ENCODE results near the gene NTM.

Gene NTM

DNA sequence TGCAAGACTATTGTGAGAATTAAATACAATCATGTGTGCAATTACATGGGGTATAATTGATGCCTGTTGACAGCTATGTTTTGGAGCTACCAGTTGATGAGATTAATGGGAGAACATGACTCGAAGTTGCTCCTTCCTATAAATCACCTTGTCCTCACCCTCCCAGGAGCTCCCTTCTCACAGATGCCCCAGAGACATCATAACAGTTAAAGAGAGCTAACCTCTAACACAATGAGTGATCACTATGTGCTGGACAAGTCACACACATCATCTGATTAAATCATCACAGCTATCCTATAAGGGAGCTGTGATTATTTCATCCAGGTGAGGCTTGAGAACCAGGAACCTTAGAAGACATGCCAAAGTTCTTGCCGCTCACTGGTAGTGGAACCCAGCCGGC is 394.2 kb downstream of the NTM start:
- peaks cover 56% of the 10 kb centered on the region for H3K27me3 ChIP-seq (ENCODE audit: insufficient read depth, poor library complexity, severe bottlenecking)
- H3K9me3 ChIP-seq (ENCODE audit: severe bottlenecking): no peaks in the 10 kb centered on the region
- H3K4me3 ChIP-seq (ENCODE audit: severe bottlenecking): no peak overlapping the region
- H3K36me3 ChIP-seq (ENCODE audit: low read depth): no peaks in the 10 kb centered on the region
- ATAC-seq (ENCODE audit: low read depth) (no peak), DNase-seq (ENCODE audit: low spot score) (no peak)
- TF ChIP-seq, protein P1, sequence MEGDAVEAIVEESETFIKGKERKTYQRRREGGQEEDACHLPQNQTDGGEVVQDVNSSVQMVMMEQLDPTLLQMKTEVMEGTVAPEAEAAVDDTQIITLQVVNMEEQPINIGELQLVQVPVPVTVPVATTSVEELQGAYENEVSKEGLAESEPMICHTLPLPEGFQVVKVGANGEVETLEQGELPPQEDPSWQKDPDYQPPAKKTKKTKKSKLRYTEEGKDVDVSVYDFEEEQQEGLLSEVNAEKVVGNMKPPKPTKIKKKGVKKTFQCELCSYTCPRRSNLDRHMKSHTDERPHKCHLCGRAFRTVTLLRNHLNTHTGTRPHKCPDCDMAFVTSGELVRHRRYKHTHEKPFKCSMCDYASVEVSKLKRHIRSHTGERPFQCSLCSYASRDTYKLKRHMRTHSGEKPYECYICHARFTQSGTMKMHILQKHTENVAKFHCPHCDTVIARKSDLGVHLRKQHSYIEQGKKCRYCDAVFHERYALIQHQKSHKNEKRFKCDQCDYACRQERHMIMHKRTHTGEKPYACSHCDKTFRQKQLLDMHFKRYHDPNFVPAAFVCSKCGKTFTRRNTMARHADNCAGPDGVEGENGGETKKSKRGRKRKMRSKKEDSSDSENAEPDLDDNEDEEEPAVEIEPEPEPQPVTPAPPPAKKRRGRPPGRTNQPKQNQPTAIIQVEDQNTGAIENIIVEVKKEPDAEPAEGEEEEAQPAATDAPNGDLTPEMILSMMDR (IDR thresholded peaks at IDR 0.05; ENCODE audit: poor library complexity, severe bottlenecking): no peak
- no peak overlapping the region for H3K27ac ChIP-seq (ENCODE audit: poor library complexity, severe bottlenecking)
- H3K4me1 ChIP-seq (ENCODE audit: insufficient read depth, poor library complexity, severe bottlenecking): no peaks in the 10 kb centered on the region

DNA sequence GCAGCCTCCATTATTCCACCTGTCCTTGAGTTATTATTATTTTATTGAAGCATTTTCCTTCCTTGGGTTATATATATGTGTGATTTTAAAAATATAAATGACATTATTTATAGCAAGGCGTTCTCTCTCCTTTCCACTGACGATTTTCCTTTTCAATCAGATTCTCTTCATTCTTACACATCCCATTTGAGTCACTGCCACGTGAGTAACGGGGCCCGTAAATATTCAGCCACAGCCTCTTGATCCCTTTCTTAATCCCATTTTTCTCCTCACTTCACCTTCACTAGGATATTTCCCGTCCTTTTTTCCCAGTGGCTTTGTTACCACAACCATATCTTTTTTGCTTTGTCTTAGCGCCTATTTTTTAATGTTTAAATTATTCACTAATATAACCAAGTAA is 396.2 kb downstream of the NTM start:
- TF ChIP-seq, protein P1 (IDR thresholded peaks at IDR 0.05; ENCODE audit: poor library complexity, severe bottlenecking): no peak
- no peak overlapping the region for H3K27ac ChIP-seq (ENCODE audit: poor library complexity, severe bottlenecking)
- H3K27me3 ChIP-seq (ENCODE audit: insufficient read depth, poor library complexity, severe bottlenecking): peaks cover 62% of the 10 kb centered on the region
- H3K36me3 ChIP-seq (ENCODE audit: low read depth): no peaks in the 10 kb centered on the region
- no peaks in the 10 kb centered on the region for H3K9me3 ChIP-seq (ENCODE audit: severe bottlenecking)
- ATAC-seq (ENCODE audit: low read depth) (no peak), DNase-seq (ENCODE audit: low spot score) (no peak)
- H3K4me3 ChIP-seq (ENCODE audit: severe bottlenecking): no peak overlapping the region
- no peaks in the 10 kb centered on the region for H3K4me1 ChIP-seq (ENCODE audit: insufficient read depth, poor library complexity, severe bottlenecking)

DNA sequence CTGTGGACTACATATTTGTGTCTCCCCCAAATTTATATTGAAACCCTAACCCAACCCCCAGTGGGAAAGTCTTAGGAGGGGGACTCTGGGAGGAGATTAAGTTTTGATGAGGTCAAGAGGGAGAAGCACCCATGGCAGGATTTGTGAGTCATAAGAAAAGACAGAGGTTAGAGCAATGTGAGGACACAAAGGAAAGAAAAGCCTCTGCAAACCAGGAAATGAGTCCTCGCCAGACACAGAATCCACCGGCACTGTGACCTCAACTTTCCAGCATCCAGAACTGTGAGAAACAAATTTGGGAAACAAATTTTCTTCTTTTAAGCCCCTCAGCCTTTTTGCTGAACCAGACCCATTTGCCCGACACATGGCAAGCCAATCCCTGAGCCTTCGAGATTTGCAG is 397.0 kb downstream of the NTM start:
- H3K4me3 ChIP-seq (ENCODE audit: severe bottlenecking): no peak overlapping the region
- no peaks in the 10 kb centered on the region for H3K9me3 ChIP-seq (ENCODE audit: severe bottlenecking)
- peaks cover 68% of the 10 kb centered on the region for H3K27me3 ChIP-seq (ENCODE audit: insufficient read depth, poor library complexity, severe bottlenecking)
- ATAC-seq (ENCODE audit: low read depth) (no peak), DNase-seq (ENCODE audit: low spot score) (no peak)
- no peaks in the 10 kb centered on the region for H3K36me3 ChIP-seq (ENCODE audit: low read depth)
- TF ChIP-seq, protein P1 (IDR thresholded peaks at IDR 0.05; ENCODE audit: poor library complexity, severe bottlenecking): no peak
- H3K4me1 ChIP-seq (ENCODE audit: insufficient read depth, poor library complexity, severe bottlenecking): no peaks in the 10 kb centered on the region
- no peak overlapping the region for H3K27ac ChIP-seq (ENCODE audit: poor library complexity, severe bottlenecking)

DNA sequence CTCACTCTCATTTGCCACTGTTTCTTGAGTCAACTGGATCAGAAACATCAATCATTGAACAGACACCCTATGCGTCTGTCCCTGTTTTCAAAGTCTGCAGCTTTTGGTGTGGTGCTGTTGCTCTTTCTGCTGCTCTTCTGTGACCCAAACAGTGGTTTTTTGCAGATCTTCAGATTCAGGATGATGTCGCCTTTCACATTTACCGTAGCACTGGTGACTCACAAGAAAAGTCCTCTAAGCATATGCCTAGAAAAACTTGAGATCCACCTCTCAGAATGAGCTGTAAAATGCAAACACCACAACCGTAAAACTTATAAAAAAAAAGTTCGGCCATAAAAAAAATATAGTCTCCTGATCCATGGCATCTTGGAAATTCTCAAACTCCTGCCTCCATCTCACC is 400.4 kb downstream of the NTM start:
- ATAC-seq (ENCODE audit: low read depth) (no peak), DNase-seq (ENCODE audit: low spot score) (no peak)
- no peaks in the 10 kb centered on the region for H3K9me3 ChIP-seq (ENCODE audit: severe bottlenecking)
- H3K36me3 ChIP-seq (ENCODE audit: low read depth): no peaks in the 10 kb centered on the region
- TF ChIP-seq, protein P1 (IDR thresholded peaks at IDR 0.05; ENCODE audit: poor library complexity, severe bottlenecking): no peak
- H3K27me3 ChIP-seq (ENCODE audit: insufficient read depth, poor library complexity, severe bottlenecking): peaks cover 61% of the 10 kb centered on the region
- no peak overlapping the region for H3K27ac ChIP-seq (ENCODE audit: poor library complexity, severe bottlenecking)
- H3K4me3 ChIP-seq (ENCODE audit: severe bottlenecking): no peak overlapping the region
- H3K4me1 ChIP-seq (ENCODE audit: insufficient read depth, poor library complexity, severe bottlenecking): no peaks in the 10 kb centered on the region

DNA sequence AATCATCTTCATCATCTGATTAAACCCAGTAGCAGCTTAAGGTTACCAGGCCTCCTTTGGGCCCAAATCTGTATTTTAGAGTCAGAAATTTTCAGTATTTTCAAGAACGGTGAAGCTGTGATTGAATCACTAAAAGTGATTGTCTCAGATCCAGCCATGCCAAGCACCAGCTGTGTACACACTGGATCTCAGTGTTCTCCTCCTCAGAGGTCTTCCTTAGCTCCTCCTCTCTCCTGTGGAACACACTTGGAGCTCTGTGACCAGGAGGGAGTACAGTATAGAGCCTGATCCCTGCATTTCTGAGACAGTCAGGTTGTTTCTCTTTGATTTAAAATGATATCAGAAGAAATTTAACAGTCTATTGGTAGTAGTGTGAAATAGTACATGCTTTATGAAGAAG is 401.1 kb downstream of the NTM start:
- DNase-seq (ENCODE audit: low spot score): no peak
- no peak overlapping the region for H3K4me3 ChIP-seq (ENCODE audit: severe bottlenecking)
- H3K27me3 ChIP-seq (ENCODE audit: insufficient read depth, poor library complexity, severe bottlenecking): peaks cover 60% of the 10 kb centered on the region
- no peaks in the 10 kb centered on the region for H3K9me3 ChIP-seq (ENCODE audit: severe bottlenecking)
- ATAC-seq (ENCODE audit: low read depth): no peak
- no peaks in the 10 kb centered on the region for H3K36me3 ChIP-seq (ENCODE audit: low read depth)
- no peak overlapping the region for H3K27ac ChIP-seq (ENCODE audit: poor library complexity, severe bottlenecking)
- TF ChIP-seq, protein P1 (IDR thresholded peaks at IDR 0.05; ENCODE audit: poor library complexity, severe bottlenecking): no peak
- H3K4me1 ChIP-seq (ENCODE audit: insufficient read depth, poor library complexity, severe bottlenecking): no peaks in the 10 kb centered on the region
